ENCODE measurements around the gene DEFB123. TPM values are rescaled to one million over a fixed set of nuclear protein-coding genes. Genes with fewer than 3 reads are reported as not detected.

The DEFB123 gene
- total and polyA plus RNA-seq, 9 of the 15 experiments (the other 6 are each of a cell fraction or from before 2014, with no cell fraction given) = not detected

- TF ChIP-seq RREB1 (CRISPR knock-in tag; IDR thresholded peaks at IDR 0.05) = no peak
- TF ChIP-seq POLR3A (IDR thresholded peaks at IDR 0.05; ENCODE audit: borderline replicate concordance, extremely low read depth, insufficient read depth, insufficient read length) = no peak
- no peak for TF ChIP-seq KAT2B (IDR thresholded peaks at IDR 0.05; ENCODE audit: low read depth, low read length)
- TF ChIP-seq USF1 (CRISPR knock-in tag; IDR thresholded peaks at IDR 0.05) = no peak
- no peak for TF ChIP-seq ZBTB11 (CRISPR knock-in tag; IDR thresholded peaks at IDR 0.05)
- TF ChIP-seq USF2 (CRISPR knock-in tag; IDR thresholded peaks at IDR 0.05) = no peak
- TF ChIP-seq ZNF212 (CRISPR knock-in tag; IDR thresholded peaks at IDR 0.05) = no peak
- TF ChIP-seq ZSCAN29 (IDR thresholded peaks at IDR 0.05) = no peak
- no peak for TF ChIP-seq KLF6 (CRISPR knock-in tag; IDR thresholded peaks at IDR 0.05; ENCODE audit: borderline replicate concordance)
Observed at GRCh38 chr20:31449511-31450414, 9.3 kb downstream of the DEFB123 start (continued).

All from K562 (cell line).